Measurements from ENCODE around the gene ADCY6. TPM values are rescaled to one million over a fixed set of nuclear protein-coding genes. Genes with fewer than 3 reads are reported as not detected.

Gene ADCY6
- total RNA-seq, 1 donor from 2014 or later = 69.2 TPM

DNA sequence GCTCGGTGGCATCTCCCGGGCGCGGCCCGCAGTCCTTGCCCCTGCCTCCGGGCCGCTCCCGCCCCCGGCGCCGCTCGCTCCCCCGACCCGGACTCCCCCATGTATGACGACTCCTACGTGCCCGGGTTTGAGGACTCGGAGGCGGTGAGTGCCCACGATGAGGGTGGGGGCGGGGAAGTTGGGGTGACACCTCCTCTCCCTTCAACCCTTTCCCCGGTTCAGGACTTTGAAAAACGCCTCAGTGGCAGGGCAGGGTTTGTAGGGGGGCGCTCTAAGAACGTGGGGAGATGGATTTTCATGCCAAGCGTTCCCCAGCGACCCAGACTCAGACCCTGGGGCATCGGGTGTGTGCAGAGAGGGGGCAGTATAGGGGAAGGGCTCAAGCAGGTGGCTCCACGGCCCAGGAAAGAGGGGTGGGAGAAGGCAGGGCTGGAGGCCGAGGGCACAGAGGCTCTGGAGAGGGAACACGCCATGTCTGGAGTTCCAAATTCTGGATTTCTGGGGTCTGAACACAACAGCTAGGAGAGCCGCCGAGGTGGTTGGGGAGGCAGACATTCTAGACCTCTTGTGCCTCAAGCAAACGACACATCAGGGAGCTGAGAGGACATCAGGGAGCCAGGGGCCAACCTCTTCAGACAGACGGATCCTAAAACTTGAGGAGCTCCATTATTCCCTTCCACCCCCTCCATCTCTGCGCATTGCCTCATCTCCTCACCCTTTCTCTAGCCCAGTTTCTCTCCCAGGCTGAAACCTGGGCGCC is 30.1 kb upstream of the ADCY6 start:
- no peaks in the 10 kb centered on the region for H3K9me3 Mint-ChIP-seq

DNA sequence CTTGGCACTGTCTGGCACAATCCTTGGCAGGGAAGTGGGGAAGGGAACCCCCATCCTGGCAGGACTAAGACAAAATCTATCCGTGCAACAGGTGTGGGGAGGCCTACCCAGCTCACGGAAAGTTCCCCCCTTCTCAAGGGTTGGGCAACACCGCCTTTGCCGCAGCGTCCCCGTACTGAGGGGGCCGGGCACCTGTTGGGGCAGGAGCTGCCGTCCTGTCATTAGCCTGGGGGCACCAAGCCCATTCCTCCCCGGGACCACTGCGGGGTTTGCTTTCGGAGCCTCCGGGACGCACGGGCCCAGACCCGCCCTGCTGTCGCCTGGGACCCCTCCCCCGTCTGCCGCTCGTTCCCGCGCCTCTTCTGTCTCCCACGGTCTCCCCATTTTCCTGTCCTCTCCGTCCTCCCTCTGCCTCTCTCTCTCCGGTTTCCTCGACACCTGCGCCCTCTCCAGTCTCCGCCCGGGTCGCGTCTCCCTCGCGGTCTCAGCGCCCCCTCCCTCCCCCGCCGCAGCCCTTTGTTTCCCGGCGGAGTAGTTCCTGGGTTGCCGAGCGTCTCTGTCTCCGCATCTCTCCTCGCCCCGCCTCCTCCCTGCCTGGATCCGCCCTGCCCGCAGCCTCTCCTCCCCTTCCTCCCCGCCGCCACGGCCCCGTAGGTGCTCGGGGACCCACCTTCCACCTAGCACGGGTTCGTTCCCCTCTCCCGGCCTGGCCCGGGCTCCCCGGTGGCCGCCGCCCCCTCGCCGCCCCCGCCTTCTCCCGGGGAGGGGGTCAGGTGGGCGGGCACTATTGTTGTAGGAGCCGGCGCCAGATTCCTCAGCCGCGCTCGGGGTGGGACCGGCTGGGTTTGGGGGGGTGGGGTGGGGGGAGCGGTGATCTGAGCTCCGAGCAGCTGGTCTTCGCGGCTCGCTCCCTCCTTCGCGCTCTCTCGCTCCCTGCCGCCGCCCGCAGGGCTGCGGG is 29.3 kb upstream of the ADCY6 start, which contains the start of gene CACNB3:
CACNB3 (plus strand) TSS at position 624 of the 958 bp plus-strand sequence. CDS start 434 bp downstream, outside the sequence.
- H3K27ac Mint-ChIP-seq = peak within 1 kb of the TSS; percentile 95
- DNase-seq (ENCODE audit: low spot score in 2 of 2, unreplicated experiment in 2 of 2) = peak; percentile 72 to 82
- TF ChIP-seq, protein P1, sequence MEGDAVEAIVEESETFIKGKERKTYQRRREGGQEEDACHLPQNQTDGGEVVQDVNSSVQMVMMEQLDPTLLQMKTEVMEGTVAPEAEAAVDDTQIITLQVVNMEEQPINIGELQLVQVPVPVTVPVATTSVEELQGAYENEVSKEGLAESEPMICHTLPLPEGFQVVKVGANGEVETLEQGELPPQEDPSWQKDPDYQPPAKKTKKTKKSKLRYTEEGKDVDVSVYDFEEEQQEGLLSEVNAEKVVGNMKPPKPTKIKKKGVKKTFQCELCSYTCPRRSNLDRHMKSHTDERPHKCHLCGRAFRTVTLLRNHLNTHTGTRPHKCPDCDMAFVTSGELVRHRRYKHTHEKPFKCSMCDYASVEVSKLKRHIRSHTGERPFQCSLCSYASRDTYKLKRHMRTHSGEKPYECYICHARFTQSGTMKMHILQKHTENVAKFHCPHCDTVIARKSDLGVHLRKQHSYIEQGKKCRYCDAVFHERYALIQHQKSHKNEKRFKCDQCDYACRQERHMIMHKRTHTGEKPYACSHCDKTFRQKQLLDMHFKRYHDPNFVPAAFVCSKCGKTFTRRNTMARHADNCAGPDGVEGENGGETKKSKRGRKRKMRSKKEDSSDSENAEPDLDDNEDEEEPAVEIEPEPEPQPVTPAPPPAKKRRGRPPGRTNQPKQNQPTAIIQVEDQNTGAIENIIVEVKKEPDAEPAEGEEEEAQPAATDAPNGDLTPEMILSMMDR (IDR thresholded peaks at IDR 0.05; ENCODE audit: unreplicated experiment) = no peak
- no peaks in the 10 kb centered on the region for H3K36me3 Mint-ChIP-seq
- H3K27me3 Mint-ChIP-seq (ENCODE audit: low read depth) = no peaks in the 10 kb centered on the region
- no peaks in the 10 kb centered on the region for H3K9me3 Mint-ChIP-seq
- H3K4me3 Mint-ChIP-seq = peak within 1 kb of the TSS; percentile 85
- H3K4me1 Mint-ChIP-seq = peaks cover 54% of the 10 kb centered on the region

More for the DNA sequence above, 30.1 kb upstream of the ADCY6 start:
- Mint-ChIP-seq H3K4me3 (peak overlapping the region; percentile 85), H3K27me3 (ENCODE audit: low read depth) (no peaks in the 10 kb centered on the region), H3K27ac (peak overlapping the region; percentile 79), H3K4me1 (peaks cover 47% of the 10 kb centered on the region), H3K36me3 (peaks cover 3% of the 10 kb centered on the region)
- DNase-seq (ENCODE audit: low spot score in 2 of 2, unreplicated experiment in 2 of 2) = no peak
- TF ChIP-seq, protein P1 (IDR thresholded peaks at IDR 0.05; ENCODE audit: unreplicated experiment) = no peak

DNA sequence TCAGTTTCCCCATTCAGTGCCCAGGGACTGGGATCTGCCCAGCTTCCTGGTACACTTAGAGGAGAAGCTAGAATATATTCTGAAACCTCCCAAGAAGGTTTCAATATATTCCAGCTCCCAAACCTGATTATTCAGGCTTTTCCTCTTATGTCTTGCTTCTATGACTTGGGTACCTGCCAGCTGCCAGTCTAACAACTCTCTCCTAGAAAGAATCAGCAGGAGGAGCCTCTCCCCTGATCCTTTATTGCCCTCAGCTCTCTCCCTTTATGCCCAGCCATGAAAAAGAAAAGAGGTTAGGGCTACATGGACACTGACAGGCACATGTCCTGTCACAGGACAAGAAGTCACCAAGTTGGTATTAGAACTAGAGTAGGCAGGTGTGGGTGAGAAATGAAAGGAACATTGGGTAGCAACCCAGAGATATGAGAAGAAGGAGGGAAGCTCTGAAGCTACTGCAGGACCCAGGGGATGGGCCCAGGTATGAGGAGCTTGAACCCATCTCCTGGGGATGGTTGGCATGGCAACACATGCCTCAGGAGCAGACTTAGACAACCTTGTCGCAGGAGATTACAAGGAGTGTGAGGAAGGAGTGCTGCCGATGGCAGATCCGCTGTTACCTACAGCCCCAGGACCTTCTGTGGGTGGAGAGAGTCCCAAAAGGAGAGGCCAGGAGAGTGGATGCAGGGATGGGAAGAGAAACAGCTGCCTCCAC is 27.4 kb upstream of the ADCY6 start:
- Mint-ChIP-seq H3K27ac (peak overlapping the region; percentile 93), H3K9me3 (no peaks in the 10 kb centered on the region), H3K4me1 (peaks cover 60% of the 10 kb centered on the region), H3K27me3 (ENCODE audit: low read depth) (no peaks in the 10 kb centered on the region), H3K4me3 (peak overlapping the region; percentile 85), H3K36me3 (no peaks in the 10 kb centered on the region)
- DNase-seq (ENCODE audit: low spot score in 2 of 2, unreplicated experiment in 2 of 2) = no peak
- TF ChIP-seq, protein P1 (IDR thresholded peaks at IDR 0.05; ENCODE audit: unreplicated experiment) = no peak

DNA sequence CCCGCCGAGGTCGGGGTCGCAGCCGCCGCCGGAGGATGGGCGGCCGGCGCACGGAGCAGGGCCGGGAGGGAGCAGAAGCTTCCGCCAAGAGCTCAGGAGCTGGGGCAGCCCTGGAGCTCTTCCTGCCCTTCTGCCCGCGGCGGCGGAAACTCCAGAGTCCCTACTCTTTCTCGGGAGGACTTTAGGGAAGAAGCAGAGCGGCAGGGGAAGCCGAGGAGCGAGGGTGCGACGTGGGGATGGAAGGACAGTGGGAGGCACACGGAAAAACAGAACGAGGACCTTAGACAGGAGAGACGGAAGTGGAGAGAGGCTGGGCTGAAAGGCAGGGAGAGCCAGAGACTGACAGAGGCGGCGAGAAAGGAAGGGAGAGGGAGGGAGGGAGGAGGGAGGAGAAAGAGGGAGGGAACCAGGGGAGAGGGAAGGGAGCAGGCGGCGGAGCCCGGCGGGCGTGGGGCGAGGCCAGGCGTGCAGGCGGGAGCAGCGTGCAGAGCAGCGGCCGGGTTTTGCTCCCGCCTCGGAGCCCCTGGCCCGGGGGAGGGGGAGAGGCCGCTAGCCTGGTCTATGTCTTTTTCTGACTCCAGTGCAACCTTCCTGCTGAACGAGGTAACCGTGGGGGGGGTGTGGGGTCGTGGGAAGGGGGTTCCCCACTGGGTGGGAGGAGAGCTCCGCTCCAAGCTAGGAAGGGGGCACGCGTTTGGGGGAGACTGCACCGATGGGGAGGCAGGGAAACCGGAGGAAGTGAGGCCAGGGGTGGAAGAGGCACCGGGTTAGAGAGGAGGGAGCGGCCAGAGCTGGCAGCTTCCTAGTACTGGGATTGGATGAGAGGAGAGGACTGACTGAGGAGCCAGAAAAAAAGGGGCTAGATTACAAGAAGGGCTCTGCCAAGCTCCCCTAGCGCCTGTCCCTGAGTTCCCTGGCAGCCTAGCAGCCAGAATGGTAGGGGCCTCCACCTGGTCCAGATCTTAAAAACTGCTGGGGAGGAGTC is 26.5 kb upstream of the ADCY6 start:
- no peaks in the 10 kb centered on the region for H3K27me3 Mint-ChIP-seq (ENCODE audit: low read depth)
- no peaks in the 10 kb centered on the region for H3K9me3 Mint-ChIP-seq
- H3K27ac Mint-ChIP-seq = peak overlapping the region; percentile 93
- peaks cover 66% of the 10 kb centered on the region for H3K4me1 Mint-ChIP-seq
- peak overlapping the region; percentile 85 for H3K4me3 Mint-ChIP-seq
- no peaks in the 10 kb centered on the region for H3K36me3 Mint-ChIP-seq
- peak; percentile 64 to 76 for DNase-seq (ENCODE audit: low spot score in 2 of 2, unreplicated experiment in 2 of 2)
- TF ChIP-seq, protein P1 (IDR thresholded peaks at IDR 0.05; ENCODE audit: unreplicated experiment) = no peak
